Activated B cell treated with CpG ODN at 0.5 μM for 24 hours (primary cell): ENCODE data around the gene CROCC2. TPM values are rescaled to one million over a fixed set of nuclear protein-coding genes. Genes with fewer than 3 reads are reported as not detected.
A peak's percentile ranks its signal among the peaks of the same experiment; 100 is the strongest.

Experiments used
- ATAC-seq: fragments of 200-7000 bp; cut with Tn5 transposase; one replicate; pipeline ENCODE4 v1.10.0; 2021; ENCODE audit warnings: low read depth, mild to moderate bottlenecking, moderate library complexity
- CTCF ChIA-PET: fragments of 350-600 bp; sonication (Branson Sonifier 250); formaldehyde crosslinking; loops from one replicate; lab custom pipeline; 2021; ENCODE audit warnings: antibody characterized with exemption; lab: Charles Lee
- POLR2A ChIA-PET: fragments of 350-600 bp; sonication (Branson Sonifier 250); formaldehyde crosslinking; loops from one replicate; lab custom pipeline; 2021; ENCODE audit warnings: antibody characterized with exemption; lab: Charles Lee
- DNase-seq: peaks from one replicate; pipeline ENCODE4 v3.0.0; 2022
- H3K27ac Mint-ChIP-seq: one replicate; pipeline ENCODE4 v1.8.0; 2020; ENCODE audit warnings: mixed read lengths
- H3K27me3 Mint-ChIP-seq: one replicate; pipeline ENCODE4 v1.8.0; 2021; ENCODE audit warnings: mixed read lengths
- H3K36me3 Mint-ChIP-seq: one replicate; pipeline ENCODE4 v1.8.0; 2021; ENCODE audit warnings: low read depth, mixed read lengths
- H3K4me1 Mint-ChIP-seq: one replicate; pipeline ENCODE4 v1.8.0; 2021; ENCODE audit warnings: mixed read lengths
- H3K4me3 Mint-ChIP-seq: one replicate; pipeline ENCODE4 v1.8.0; 2020; ENCODE audit warnings: mild to moderate bottlenecking, mixed read lengths
- H3K9me3 Mint-ChIP-seq: one replicate; pipeline ENCODE4 v1.8.0; 2020; ENCODE audit warnings: mixed read lengths
- intact Hi-C: fragments of 100-400 bp; cut with micrococcal nuclease; formaldehyde crosslinking; loops from one replicate; pipeline ENCODE4 v1.15.1; 2024
- total RNA-seq: library from RNA; stranded (reverse); gene quantifications from 2 replicates; pipeline ENCODE4 v1.2.3, GENCODE V29; 2022
- TF ChIP-seq, protein P1 (sequence below): fragments of 200-600 bp; IDR thresholded peaks from one replicate; pipeline ENCODE4 v1.8.0; 2022; ENCODE audit warnings: antibody characterized with exemption, mild to moderate bottlenecking

The CROCC2 gene
- total RNA-seq, 1 donor from 2014 or later = not detected

GRCh38 chr2:241008711-241009121, 102.6 kb downstream of the CROCC2 start:
- no peak overlapping the region for H3K27ac Mint-ChIP-seq
- peaks cover 10% of the 10 kb centered on the region for H3K27me3 Mint-ChIP-seq
- POLR2A ChIA-PET = no interaction called here
- H3K36me3 Mint-ChIP-seq = no peaks in the 10 kb centered on the region
- H3K4me3 Mint-ChIP-seq = no peak overlapping the region
- peaks cover 3% of the 10 kb centered on the region for H3K4me1 Mint-ChIP-seq
- TF ChIP-seq, protein P1, sequence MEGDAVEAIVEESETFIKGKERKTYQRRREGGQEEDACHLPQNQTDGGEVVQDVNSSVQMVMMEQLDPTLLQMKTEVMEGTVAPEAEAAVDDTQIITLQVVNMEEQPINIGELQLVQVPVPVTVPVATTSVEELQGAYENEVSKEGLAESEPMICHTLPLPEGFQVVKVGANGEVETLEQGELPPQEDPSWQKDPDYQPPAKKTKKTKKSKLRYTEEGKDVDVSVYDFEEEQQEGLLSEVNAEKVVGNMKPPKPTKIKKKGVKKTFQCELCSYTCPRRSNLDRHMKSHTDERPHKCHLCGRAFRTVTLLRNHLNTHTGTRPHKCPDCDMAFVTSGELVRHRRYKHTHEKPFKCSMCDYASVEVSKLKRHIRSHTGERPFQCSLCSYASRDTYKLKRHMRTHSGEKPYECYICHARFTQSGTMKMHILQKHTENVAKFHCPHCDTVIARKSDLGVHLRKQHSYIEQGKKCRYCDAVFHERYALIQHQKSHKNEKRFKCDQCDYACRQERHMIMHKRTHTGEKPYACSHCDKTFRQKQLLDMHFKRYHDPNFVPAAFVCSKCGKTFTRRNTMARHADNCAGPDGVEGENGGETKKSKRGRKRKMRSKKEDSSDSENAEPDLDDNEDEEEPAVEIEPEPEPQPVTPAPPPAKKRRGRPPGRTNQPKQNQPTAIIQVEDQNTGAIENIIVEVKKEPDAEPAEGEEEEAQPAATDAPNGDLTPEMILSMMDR = no peak
- H3K9me3 Mint-ChIP-seq = peaks cover 11% of the 10 kb centered on the region
- DNase-seq = peak; percentile 8
- intact Hi-C loops = no loop called here
- CTCF ChIA-PET = no interaction called here
- ATAC-seq = no peak

- Mint-ChIP-seq H3K9me3 (peaks cover 9% of the 10 kb centered on the region), H3K4me3 (no peak overlapping the region), H3K36me3 (no peaks in the 10 kb centered on the region), H3K27me3 (peaks cover 10% of the 10 kb centered on the region), H3K27ac (no peak overlapping the region), H3K4me1 (peaks cover 3% of the 10 kb centered on the region)
- ChIA-PET POLR2A (no interaction called here), CTCF (no interaction called here)
- TF ChIP-seq, protein P1 = no peak
- DNase-seq = peak; percentile 8
- intact Hi-C loops = no loop called here
- no peak for ATAC-seq
Observed at GRCh38 chr2:241009191-241009590, 103.1 kb downstream of the CROCC2 start.

- DNase-seq (peak; percentile 15), ATAC-seq (peak; percentile 21)
- ChIA-PET POLR2A (no interaction called here), CTCF (no interaction called here)
- Mint-ChIP-seq H3K4me1 (peaks cover 3% of the 10 kb centered on the region), H3K4me3 (no peak overlapping the region), H3K9me3 (peaks cover 9% of the 10 kb centered on the region), H3K36me3 (no peaks in the 10 kb centered on the region), H3K27me3 (peaks cover 10% of the 10 kb centered on the region), H3K27ac (no peak overlapping the region)
- TF ChIP-seq, protein P1 = no peak
- intact Hi-C loops = no loop called here
Observed at GRCh38 chr2:241009601-241010530, 103.7 kb downstream of the CROCC2 start.

GRCh38 chr2:241010531-241011295, 104.6 kb downstream of the CROCC2 start:
- intact Hi-C loops = no loop called here
- no peak for ATAC-seq
- peaks cover 3% of the 10 kb centered on the region for H3K4me1 Mint-ChIP-seq

More at GRCh38 chr2:241010531-241011295, 104.6 kb downstream of the CROCC2 start:
- peak; percentile 9 for DNase-seq
- peaks cover 6% of the 10 kb centered on the region for H3K9me3 Mint-ChIP-seq
- H3K27me3 Mint-ChIP-seq = peaks cover 10% of the 10 kb centered on the region
- H3K36me3 Mint-ChIP-seq = no peaks in the 10 kb centered on the region
- TF ChIP-seq, protein P1 = no peak
- CTCF ChIA-PET = no interaction called here
- H3K27ac Mint-ChIP-seq = no peak overlapping the region
- H3K4me3 Mint-ChIP-seq = no peak overlapping the region
- POLR2A ChIA-PET = no interaction called here
